ENCODE data around the gene FAM53C.

The FAM53C gene

GRCh38 chr5:138353560-138354080 lies 15.6 kb downstream of the FAM53C start:
- TF ChIP-seq CTCF (IDR thresholded peaks at IDR 0.05; ENCODE audit: control extremely low read depth, extremely low read depth, low read depth, missing control alignments) = no peak
- POLR2A ChIA-PET = interaction anchor here (0.5 to 9.5 kb wide), 7 partner anchors 10 to 400 kb away, joined by 4 to 166 read pairs (median 7); partner anchors contain the start of genes CDC25C, EGR1 and FAM53C
- no peak for DNase-seq (ENCODE audit: extremely low spot score)
- CTCF ChIA-PET = interaction anchor here (0.7 to 9.4 kb wide), 38 partner anchors 16 to 209 kb away, joined by 3 to 403 read pairs (median 6); partner anchors contain the start of genes BRD8, CDC23, CDC25C and EGR1

- POLR2A ChIA-PET = interaction anchor here (1.0 to 9.5 kb wide), 2 partner anchors 11 to 15 kb away, joined by 5 to 166 read pairs; partner anchors contain the start of gene FAM53C
- CTCF ChIA-PET = interaction anchor here (0.6 to 9.4 kb wide), 19 partner anchors 16 to 175 kb away, joined by 3 to 403 read pairs (median 6); partner anchors contain the start of genes BRD8, CDC23, CDC25C and FAM53C
- no peak for TF ChIP-seq CTCF (IDR thresholded peaks at IDR 0.05; ENCODE audit: control extremely low read depth, extremely low read depth, low read depth, missing control alignments)
- no peak for DNase-seq (ENCODE audit: extremely low spot score)
These were observed 16.3 kb downstream of the FAM53C start for GRCh38 chr5:138354387-138354786.

GRCh38 chr5:138354926-138355378 lies 16.9 kb downstream of the FAM53C start:
- ChIA-PET CTCF (interaction anchor here (0.6 to 9.4 kb wide), 12 partner anchors 15 to 176 kb away, joined by 3 to 403 read pairs (median 10); partner anchors contain the start of genes BRD8, CDC23, CDC25C and FAM53C), POLR2A (interaction anchor here (0.7 to 9.5 kb wide), 2 partner anchors 16 to 399 kb away, joined by 3 to 166 read pairs; partner anchors contain the start of gene FAM53C)
- DNase-seq (ENCODE audit: extremely low spot score) = peak; percentile 68
- TF ChIP-seq CTCF (IDR thresholded peaks at IDR 0.05; ENCODE audit: control extremely low read depth, extremely low read depth, low read depth, missing control alignments) = no peak

- ChIA-PET CTCF (no interaction called here), POLR2A (no interaction called here)
- TF ChIP-seq CTCF (IDR thresholded peaks at IDR 0.05; ENCODE audit: control extremely low read depth, extremely low read depth, low read depth, missing control alignments) = no peak
These were observed 21.6 kb downstream of the FAM53C start for GRCh38 chr5:138359621-138360020.

GRCh38 chr5:138360941-138361452 lies 22.9 kb downstream of the FAM53C start:
- ChIA-PET CTCF (interaction anchor here (2.0 kb wide), 1 partner anchor 9 kb away, joined by 9 read pairs; the partner anchor contains the start of gene KDM3B), POLR2A (interaction anchor here (0.6 to 0.7 kb wide), 3 partner anchors 8 to 54 kb away, joined by 3 to 7 read pairs (median 3); no protein-coding TSS in a partner anchor)
- no peak for TF ChIP-seq CTCF (IDR thresholded peaks at IDR 0.05; ENCODE audit: control extremely low read depth, extremely low read depth, low read depth, missing control alignments)
- no peak for DNase-seq (ENCODE audit: extremely low spot score)

More at GRCh38 chr5:138359621-138360020, 21.6 kb downstream of the FAM53C start:
- no peak for DNase-seq (ENCODE audit: extremely low spot score)

- no peak for TF ChIP-seq CTCF (IDR thresholded peaks at IDR 0.05; ENCODE audit: control extremely low read depth, extremely low read depth, low read depth, missing control alignments)
- ChIA-PET POLR2A (no interaction called here), CTCF (interaction anchor here (13.9 kb wide), 1 partner anchor 10 kb away, joined by 238 read pairs; the partner anchor contains the start of gene KDM3B)
- no peak for DNase-seq (ENCODE audit: extremely low spot score)
These were observed 26.5 kb downstream of the FAM53C start for GRCh38 chr5:138364576-138364975.
